NCI-H2081 (cell line): ENCODE measurements around the gene RNF8.
A peak's percentile ranks its signal among the peaks of the same experiment; 100 is the strongest.
"Not testable (repeated sequence)": the region's sequence is repeated elsewhere in the genome, so short reads cannot be mapped to it uniquely, and the experiment has no call there.

Source experiments
- DNase-seq, 2 experiments: peaks; one replicate each; lab custom pipeline; 2025; lab: John Stamatoyannopoulos, UW

RNF8 gene

DNA sequence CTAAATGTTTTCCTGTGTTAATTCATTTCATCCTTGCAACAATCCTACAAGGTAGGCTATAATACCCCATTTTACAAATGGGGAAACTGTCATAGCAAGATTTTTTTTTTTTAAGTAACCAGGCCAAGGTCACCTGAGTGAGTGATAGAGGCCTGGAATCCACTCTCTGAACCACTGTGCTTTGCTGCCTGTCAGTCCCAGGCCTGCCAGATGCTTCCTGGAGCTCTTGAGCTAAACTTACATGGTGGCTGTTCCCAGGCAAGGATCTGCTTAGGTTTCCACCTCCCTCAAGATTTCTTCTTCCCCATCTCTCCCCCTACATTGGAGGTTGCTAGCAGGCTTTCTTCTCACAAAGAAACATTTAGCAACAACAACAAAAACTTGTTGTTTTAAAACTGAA is 32.7 kb upstream of the RNF8 start:
- DNase-seq, result no peak

DNA sequence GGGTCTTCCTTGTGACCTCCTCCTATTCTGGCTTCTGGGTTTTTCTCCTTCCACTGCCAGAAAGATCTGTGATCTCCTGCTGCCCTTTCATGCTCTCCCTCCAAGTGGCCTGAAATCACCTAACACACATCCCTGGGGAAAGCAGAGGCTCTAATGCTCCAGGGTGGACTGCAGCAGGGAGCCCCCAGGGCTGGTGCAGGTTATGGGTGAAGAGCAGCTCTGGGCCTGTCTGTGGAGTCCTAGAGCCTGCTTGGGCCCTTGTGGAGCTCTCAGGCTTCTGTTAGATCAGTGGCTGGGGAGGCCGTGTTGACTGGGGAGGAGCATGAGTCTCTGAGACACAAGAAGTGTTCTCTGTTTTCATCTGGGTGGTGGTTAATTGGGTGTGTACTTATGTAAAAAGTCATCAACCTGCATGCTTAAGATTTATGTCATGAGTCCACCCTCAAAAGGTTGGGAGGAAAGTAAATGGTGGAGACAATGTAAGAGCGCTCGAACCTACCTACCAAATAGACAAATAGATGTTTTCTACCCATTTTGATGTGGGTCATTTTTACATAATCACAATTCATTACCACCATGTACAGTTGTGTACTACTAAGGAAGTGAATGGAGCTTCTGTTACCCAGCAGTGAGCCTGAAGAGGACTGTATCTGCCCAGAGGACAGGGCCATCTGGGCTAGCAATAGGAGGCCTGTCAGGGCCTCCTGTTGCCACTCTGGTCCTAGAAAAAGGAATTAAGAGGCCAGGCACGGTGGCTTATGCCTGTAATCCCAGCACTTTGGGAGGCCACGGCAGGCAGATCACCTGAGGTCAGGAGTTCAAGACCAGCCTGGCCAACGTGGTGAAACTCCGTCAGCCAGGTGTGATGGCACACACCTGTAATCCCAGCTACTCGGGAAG is 32.0 kb upstream of the RNF8 start:
- DNase-seq, result no peak

DNA sequence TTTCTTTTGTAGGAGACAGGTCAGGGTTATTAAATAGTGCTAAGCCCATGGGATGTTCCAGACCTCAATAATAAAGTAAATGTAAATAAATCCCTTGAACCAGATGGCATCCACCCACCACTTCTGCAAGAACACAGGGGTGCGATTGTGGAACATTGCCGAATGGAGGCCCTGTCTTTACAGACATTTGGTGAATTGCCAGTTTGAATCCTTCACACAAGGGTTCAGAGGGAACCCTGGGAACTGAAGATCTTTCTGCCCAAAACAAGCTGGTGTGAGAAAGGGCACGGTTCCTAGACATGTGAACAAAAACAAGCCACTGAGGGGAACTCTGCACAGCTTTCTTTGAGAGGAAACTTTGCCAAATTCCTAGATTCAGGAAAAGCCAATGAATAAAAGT is 30.2 kb upstream of the RNF8 start:
- DNase-seq, result peak in 1 of 2 experiments; percentile 51

DNA sequence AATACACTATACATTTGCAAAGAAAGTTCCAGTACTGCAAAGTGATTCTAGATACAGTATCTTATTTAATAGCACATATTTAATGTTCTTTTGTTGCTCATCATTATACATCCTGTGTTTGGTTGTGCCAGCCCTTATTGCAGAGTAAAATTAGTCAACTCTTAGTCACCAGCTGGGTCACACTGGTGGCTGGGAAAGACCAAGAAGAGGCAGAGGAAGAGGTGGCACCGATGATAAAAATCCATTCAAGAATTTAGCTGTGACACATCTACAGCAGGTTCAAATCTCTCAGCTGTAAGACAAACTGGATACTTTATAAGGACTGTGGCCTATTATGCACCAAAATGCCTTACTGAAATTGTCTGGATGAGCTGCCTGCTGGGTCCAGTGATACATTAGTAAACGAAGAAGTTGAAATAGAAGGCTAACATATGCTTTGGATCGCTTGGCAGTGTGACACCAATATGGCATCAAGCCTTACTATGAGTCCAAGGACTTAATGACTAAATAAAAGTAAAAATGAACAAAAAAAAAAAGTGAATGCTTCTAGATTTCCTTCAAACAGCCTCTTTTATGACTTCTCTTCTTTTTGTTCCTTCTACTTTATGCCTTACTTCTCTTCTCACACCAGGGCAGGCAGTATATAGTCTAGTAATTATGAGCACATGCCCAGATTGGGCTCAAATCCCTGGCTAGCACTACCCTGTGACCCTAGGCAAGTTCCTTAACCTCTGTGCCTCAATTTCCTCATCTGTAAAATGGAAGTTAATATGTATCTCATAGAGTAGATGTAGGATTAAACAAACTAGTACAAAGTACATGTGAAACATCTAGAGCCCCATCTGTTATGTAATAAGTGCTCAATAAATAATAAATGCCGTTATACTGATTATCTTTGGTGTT is 29.4 kb upstream of the RNF8 start:
- DNase-seq, result no peak

DNA sequence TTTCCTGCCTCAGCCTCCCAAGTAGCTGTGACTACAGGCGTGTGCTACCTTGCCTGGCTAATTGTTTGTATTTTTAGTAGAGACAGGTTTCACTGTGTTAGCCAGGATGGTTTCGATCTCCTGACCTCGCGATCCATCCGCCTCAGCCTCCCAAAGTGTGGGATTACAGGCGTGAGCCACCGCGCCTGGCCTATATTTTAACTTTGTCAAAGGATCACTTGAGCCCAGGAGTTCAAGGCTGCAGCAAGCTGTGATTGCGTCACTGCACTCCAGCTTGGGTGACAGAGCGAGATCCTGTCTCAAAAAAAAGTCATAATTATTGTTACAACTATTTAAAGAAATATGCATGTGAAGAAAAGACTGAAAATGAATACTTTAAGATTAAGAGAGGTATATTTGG is 23.4 kb upstream of the RNF8 start:
- DNase-seq, result not testable (repeated sequence)

DNA sequence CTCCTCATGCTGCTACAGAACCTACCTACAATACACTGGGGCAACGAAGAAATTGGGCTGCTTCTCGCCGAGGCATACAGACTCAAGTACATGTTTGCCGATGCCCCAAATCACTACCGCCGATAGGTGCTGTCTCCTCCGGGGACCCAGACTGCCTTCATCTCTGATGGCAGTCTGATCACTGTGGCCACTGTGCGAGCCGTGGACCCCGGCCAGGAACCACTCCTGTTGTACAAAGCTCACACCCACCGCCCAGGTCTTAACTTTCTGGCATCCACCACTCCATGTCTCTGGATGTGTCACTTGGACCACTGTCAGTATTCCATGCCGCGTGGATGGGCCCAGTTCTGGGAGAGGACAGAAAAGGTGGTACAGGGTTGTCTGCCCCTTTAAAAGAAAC is 22.7 kb upstream of the RNF8 start:
- DNase-seq, result no peak

DNA sequence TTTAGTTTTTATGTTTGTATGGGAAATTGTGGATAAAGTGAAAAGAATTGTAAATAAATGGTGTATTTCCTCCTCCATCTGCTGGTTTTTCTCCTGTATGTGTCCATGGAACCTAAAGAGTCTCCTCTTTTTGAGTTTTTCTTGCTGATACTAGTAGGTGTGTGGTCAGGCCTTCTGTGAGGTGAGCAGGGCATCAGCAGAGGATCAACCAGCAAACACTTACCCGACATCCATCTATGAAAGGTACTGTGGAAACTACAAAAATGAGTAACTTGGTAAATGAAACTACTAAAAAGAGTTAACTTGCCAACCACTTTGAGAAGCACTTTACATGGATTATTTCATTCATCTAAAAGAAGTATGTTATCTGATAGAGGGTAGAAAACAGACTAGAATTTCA is 20.9 kb upstream of the RNF8 start:
- no peak for DNase-seq

DNA sequence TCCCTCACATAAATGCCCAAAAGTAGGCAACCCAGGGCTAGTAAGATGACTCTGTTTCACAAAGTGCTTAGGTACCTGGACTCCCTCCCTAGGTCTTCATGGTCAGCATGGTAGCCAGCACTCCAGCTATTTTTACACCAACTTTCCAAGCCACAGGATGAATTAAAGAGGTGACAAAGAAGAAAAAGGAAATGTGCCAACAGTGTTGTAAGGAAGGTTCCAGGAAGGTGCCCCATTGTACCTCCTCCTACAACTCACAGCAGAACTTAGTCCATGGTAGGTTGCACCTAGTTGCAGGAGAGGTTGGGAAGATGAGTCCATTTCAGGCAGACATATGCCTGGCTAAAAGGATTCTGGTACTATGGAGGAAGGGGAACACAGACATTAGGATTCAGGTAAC is 19.7 kb upstream of the RNF8 start:
- no peak for DNase-seq

DNA sequence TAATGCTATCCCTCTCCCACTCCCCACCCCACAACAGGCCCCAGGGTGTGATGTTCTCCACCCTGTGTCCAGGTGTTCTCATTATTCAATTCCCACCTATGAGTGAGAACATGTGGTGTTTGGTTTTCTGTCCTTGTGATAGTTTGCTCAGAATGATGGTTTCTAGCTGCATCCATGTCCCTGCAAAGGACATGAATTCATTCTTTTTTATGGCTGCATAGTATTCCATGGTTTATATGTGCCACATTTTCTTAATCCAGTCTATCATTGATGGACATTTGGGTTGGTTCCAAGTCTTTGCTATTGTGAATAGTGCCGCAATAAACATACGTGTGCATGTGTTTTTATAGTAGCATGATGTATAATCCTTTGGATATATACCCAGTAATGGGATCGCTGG is 15.5 kb upstream of the RNF8 start:
- not testable (repeated sequence) for DNase-seq

DNA sequence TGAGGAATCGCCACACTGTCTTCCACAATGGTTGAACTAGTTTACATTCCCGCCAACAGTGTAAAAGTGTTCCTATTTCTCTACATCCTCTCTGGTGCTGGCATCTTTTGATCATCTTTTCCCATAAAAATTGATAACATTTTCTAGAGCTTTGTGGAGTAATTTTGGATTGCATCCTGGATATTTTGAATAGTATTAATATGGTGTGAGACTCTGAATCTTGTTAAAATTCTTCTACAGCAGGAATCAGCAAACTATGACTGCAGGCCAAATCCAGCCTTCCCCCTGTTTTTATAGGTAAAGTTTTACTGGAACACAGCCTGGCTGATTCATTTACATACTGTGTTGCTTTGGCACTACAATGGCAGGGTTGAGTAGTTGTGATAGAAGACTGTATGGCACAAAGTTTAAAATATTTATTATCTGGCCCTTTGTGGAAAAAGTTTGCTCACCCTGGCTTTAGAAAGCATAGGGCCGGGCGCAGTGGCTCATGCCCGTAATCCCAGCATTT is 15.0 kb upstream of the RNF8 start:
- no peak for DNase-seq

DNA sequence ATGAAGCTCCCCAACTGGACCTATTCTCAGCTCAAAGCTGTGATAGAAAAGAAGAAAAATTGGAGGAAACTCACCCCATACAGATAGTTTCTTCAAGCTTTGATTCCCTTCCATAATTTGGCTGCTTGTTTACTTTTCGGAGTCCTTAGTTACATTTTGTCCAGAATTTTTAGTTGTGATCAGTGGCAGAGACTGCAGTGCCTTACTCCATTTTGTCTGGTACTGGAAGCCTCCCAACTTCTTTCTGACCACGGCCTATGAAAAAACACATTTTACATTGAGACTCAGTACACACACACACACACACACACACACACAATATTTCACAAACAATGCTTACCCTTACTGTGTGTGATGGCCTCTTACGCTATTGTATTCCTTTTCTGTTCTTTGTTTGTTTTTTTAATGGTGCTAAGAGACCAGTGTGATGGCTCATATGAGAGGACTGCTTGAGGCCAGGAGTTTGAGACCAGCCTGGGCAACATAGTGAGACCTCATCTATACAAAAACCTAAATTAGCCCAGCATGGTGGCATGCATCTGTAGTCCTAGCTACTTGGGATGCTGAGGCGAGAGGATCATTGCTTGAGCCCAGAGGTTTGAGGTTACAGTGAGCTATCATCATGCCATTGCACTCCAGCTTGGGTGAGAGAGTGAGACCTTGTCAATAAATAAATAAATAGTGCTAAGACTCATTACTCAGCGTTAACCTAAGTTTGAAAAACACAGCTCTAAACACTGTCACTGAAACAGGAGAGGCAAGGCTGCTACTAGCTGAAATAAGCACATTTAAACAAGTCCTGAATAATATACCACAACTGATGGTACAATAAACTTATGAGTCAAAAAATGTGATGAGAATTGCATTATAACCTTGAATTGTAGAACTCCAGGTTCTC is 13.8 kb upstream of the RNF8 start:
- no peak for DNase-seq

DNA sequence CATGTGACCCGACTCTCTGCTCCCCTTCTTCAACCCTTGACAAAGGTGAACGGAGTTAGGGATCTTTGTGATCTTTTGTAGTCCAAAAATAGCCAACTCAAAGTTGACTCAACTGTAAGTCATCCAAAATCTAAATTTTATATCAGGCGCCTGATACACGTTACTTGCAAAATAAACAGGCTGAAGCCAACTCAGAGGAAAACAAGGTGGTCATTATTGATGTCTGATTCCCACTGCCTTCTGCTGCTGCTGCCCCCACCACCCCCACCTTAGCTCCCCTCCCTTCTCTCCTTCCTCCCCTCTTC is 13.2 kb upstream of the RNF8 start:
- no peak for DNase-seq

DNA sequence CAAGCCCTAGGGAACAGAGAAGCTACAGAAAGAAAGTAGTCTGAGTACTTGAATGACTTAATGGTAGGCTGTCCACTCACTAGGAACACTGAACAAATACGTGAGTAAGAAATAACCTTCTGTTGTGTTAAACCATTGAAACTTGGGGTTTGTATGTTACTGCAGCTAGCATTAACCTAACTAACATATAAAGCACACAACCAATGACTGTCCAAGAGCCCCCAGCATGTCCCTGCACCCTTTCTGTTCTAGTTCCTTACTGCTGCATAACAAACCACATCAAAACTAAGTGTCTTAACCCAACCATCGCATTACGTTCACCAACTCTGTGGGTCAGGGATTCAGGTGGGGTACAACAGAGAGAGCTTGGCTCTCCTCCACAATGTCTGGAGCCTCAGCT is 10.5 kb upstream of the RNF8 start:
- no peak for DNase-seq

DNA sequence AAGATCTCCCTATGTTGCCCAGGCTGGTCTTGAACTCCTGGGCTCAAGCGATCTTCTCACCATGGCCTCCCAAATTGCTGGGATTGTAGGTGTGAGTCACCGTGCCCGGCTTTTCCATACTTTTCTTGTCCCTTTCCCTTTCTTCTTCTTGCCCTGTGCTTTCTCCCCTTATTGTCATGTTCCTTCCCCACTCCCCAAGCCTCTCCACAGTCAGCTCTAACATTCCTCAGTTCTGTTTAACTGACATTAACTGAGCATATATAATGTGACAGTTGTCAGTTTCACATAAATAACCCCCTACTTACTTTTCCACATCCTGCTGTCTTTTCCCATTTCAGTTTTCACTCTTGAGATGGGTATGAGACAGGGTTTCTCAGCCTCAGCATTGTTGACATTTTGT is 9.5 kb upstream of the RNF8 start:
- DNase-seq, result no peak

DNA sequence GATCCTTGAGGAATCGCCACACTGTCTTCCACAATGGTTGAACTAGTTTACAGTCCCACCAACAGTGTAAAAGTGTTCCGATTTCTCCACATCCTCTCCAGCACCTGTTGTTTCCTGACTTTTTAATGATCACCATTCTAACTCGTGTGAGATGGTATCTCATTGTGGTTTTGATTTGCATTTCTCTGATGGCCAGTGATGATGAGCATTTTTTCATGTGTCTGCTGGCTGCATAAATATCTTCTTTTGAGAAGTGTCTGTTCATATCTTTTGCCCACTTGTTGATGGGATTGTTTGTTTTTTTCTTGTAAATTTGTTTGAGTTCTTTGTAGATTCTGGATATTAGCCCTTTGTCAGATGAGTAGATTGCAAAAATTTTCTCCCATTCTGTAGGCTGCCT is 8.0 kb upstream of the RNF8 start:
- DNase-seq, result not testable (repeated sequence)

DNA sequence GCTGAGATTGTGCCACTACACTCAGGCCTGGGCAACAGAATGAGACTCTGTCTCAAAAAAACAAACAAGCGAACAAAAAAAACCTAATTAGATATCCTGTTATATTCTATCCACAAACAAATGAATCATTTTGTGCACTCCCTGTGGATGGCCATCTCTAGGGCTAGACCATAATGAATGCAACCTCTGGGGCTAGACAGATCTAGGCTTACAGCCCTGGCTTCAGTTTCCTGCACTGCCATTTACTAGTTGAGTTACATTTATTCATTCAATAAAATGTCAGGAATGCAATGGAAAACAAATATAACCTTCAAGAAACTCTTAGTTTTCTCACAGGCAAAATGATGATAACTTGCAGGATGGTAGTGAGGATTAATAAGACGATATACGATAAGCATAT is 6.6 kb upstream of the RNF8 start:
- no peak for DNase-seq

DNA sequence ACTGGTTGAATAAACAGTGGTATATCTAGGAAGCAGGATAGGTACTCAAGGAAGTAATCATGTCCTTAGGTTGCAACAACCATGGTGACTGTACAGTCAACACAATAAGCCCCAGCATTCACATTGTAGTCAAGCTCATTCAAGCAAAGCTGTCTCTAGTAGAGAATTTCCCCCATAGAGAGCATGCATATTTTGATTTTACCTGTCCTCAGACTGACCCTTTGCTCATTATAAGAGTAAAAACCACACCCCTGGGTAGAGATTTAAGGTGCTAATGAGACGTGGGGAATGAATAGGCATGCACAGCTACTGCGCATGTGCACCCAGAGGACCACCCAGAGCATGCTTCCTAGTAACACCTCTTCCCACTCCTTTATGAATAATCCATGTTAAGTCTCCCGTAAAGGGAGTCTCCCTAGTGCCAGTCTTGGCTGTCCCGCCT is 6.1 kb upstream of the RNF8 start:
- no peak for DNase-seq

DNA sequence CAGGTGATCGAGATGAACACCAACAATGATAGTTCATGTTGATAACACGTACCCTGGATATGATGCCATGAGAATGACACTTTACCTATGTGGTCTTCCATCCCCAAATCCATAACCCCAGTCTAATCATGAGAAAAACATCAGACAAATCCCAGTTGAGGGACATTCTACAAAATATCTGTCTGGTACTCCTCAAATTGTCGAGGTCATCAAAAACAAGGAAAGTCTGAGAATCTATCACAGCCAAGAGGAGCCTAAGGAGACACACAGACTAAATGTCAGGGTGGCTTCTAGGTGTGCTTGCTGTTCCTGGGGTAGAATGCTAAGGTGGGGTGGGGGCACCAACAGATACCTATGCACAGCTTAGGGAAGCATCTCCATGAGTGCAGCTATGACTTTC is 2.8 kb upstream of the RNF8 start:
- no peak for DNase-seq

DNA sequence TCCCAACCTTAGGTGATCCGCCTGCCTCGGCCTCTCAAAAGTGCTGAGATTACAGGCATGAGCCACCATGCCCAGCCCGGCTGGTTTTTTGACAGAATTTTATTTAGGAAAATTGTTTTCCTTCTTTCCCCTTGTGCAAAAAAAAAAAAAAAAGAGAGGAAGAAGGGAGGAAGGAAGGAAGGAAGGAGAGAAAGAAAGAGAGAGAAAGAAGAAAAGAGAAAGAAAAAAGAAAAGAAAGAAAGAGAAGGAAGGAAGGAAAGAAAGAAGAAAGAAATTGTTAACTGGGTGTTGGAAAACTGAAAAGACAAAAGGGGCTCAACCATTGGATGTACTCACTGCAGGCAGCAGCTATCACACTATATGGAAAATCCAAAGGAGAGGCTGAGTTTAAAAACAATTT is 1.4 kb upstream of the RNF8 start:
- DNase-seq, result no peak

DNA sequence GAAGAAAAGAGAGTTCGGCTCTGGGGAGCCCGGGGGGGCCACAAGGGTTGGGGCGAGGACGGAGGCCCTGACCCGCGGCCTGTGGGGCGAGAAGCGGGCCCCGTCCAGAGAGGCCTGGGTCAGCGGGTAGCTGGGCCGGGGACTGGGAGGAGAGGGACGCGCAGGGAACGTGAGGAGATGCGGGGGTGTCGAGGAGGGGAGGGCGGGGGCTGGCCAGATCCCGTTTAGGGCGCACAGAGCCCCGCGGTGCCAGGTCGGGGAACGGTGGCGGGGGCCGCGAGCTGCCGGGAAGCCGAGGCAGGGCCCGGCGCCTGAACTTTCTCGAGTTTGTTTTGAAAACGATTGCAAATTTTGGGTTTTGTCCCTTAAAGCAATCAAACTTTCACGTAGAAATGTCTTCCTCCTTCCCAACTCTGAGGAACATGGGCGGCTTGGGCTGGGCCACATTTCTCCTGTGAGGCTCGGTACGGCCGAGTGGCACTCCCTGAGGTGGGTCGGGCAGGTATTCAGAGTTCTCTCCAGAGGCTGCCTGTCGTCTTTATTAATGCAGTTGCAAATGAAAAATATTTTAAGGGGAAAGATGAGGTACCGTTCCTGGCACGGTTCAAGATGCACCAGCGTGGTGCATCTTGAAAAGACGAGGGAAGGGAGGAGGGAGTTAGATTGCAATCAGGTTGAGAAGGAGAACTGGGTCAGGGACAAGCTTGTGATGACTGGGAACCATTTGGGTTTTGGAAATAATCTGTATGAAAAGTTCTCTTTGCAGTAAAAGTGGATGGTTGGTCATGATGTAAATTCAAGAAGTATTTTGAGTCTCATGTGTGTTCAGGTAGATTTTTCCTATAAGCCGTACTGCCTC is 972 bp downstream of the RNF8 start:
- no peak for DNase-seq

DNA sequence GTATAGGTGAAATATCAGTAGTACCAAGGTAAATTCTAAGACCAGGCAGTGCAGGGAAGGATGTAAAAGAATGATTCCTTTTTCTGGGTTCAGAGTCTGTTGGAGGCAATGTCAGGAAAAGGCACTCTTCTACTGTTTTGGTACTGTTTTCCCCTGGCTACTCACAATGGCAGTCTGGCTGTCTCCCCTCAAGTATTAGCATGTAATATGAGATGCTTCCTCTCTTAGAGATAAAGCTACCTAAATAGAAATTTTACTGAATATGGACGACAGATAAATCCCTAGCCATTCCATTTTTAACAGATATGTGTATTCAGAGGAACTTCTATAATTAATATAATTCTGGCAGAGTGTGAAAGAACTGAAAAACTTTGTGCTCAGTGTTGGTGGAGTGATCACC is 3.5 kb downstream of the RNF8 start:
- no peak for DNase-seq
